Measurements from ENCODE around the gene FMN2. TPM values are rescaled to one million over a fixed set of nuclear protein-coding genes. Genes with fewer than 3 reads are reported as not detected.

The FMN2 gene
- total RNA-seq, 1 experiment from 2014 or later: 0.59 TPM

DNA sequence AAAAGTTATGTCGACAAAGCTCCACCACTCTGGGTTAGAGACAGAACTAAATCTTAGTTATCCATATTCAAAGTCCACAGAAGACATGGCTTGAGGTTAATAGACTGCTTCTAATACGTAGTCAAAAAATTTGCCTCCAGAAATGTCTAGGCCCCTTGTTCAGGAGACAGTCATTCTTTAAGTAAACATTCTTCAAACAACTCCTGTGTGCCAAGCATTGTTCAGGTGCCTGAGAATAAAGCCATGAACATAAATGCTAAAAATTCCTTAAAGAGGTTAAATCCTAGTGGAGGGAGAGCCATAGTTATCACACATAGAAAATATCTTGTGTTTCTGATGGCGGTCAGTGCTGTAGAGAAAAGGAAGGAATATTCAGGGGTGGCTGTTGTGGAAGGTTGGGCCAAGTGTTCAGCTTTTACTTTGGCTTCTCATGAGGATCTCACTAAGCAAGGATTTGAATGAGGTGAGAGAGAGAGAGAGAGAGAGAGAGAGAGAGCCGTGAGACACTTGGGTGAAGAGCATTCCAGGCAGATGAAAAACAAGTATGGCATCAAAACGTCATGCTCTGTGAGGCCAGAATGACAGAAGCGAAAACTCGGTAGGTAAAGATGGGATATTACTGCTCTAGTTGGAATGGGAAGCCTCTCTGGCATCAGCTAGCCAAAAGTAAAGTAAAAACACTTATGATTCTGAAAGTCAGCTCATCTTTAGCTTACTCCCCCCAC is 333.2 kb downstream of the FMN2 start:
- Histone ChIP-seq H4K91ac (ENCODE audit: insufficient read length, low read depth, low read length) (no peak overlapping the region), H3K4me1 (ENCODE audit: insufficient read depth, low read length) (no peaks in the 10 kb centered on the region; the same call in 1 of the 2 replicates), H2AK5ac (ENCODE audit: insufficient read length, low read length) (no peak overlapping the region), H3T11ph (ENCODE audit: low read length) (no peak overlapping the region), H3K23ac (ENCODE audit: insufficient read length, low read depth, low read length) (no peak overlapping the region), H3K18ac (ENCODE audit: insufficient read length, low read depth, low read length) (no peak overlapping the region), H4K20me1 (ENCODE audit: control insufficient read depth, insufficient read depth, insufficient read length) (no peaks in the 10 kb centered on the region), H2BK12ac (ENCODE audit: insufficient read length, low read depth, low read length) (no peak overlapping the region), H3K9ac (ENCODE audit: extremely low read depth, insufficient read length, low read length) (no peak overlapping the region), H3K4me2 (ENCODE audit: insufficient read depth, insufficient read length, low read length) (no peak overlapping the region), H3K56ac (ENCODE audit: insufficient read length, low read depth, low read length) (no peak overlapping the region), H2BK120ac (ENCODE audit: low read depth, low read length, poor library complexity, severe bottlenecking) (no peak overlapping the region), H2BK15ac (ENCODE audit: low read depth, low read length) (no peak overlapping the region), H4K5ac (ENCODE audit: insufficient read length, low read depth, low read length) (no peak overlapping the region), H2AFZ (ENCODE audit: low read length) (no peak overlapping the region), H4K8ac (replicated peaks; ENCODE audit: insufficient read length, low read depth, low read length) (no peak overlapping the region), H3K4ac (ENCODE audit: low read depth, low read length) (no peak overlapping the region), H3K14ac (ENCODE audit: insufficient read depth, low read length) (no peak overlapping the region), H3K79me1 (ENCODE audit: insufficient read depth, low read depth, low read length, poor library complexity, severe bottlenecking) (no peaks in the 10 kb centered on the region), H3K23me2 (ENCODE audit: insufficient read length, low read depth, low read length, poor library complexity, severe bottlenecking) (no peaks in the 10 kb centered on the region), H2BK20ac (ENCODE audit: low read depth, low read length, poor library complexity, severe bottlenecking) (no peak overlapping the region), H3K9me3 (ENCODE audit: control insufficient read depth, low read depth, low read length) (no peaks in the 10 kb centered on the region), H3K79me2 (ENCODE audit: insufficient read depth, low read length) (no peaks in the 10 kb centered on the region), H2BK5ac (ENCODE audit: insufficient read length, low read length) (no peak overlapping the region), H3K27ac (ENCODE audit: insufficient read length, low read depth, low read length) (no peak overlapping the region), H3K27me3 (ENCODE audit: insufficient read depth, low read length) (no peaks in the 10 kb centered on the region)
- no peak overlapping the region for H3K4me3 Mint-ChIP-seq
- no CpG with 5 or more reads among the region's 7 CpGs for whole genome bisulfite sequencing (ENCODE audit: extremely low coverage, insufficient read length, low lambda C conversion rate)
- TF ChIP-seq, protein P1, sequence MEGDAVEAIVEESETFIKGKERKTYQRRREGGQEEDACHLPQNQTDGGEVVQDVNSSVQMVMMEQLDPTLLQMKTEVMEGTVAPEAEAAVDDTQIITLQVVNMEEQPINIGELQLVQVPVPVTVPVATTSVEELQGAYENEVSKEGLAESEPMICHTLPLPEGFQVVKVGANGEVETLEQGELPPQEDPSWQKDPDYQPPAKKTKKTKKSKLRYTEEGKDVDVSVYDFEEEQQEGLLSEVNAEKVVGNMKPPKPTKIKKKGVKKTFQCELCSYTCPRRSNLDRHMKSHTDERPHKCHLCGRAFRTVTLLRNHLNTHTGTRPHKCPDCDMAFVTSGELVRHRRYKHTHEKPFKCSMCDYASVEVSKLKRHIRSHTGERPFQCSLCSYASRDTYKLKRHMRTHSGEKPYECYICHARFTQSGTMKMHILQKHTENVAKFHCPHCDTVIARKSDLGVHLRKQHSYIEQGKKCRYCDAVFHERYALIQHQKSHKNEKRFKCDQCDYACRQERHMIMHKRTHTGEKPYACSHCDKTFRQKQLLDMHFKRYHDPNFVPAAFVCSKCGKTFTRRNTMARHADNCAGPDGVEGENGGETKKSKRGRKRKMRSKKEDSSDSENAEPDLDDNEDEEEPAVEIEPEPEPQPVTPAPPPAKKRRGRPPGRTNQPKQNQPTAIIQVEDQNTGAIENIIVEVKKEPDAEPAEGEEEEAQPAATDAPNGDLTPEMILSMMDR (conservative IDR thresholded peaks at IDR 0.05): no peak
- DNase-seq: no peak
- no peaks in the 10 kb centered on the region for H3K9me3 Mint-ChIP-seq
- no peaks in the 10 kb centered on the region for H3K4me1 Mint-ChIP-seq
- H3K27ac Mint-ChIP-seq: no peak overlapping the region
- no peaks in the 10 kb centered on the region for H3K27me3 Mint-ChIP-seq (ENCODE audit: low read depth)
- H3K36me3 Mint-ChIP-seq (ENCODE audit: insufficient read depth in 1 of 3, low read depth in 3 of 3): no peaks in the 10 kb centered on the region
